Raji (cell line): ENCODE results near the gene COPB1.

Experiments used
- POLR2A ChIP-seq: IDR thresholded peaks from 2 replicates; pipeline ENCODE4 v1.6.1; 2011; ENCODE audit warnings: low read depth, low read length, control low read depth; ENCODE audit not compliant: insufficient read depth

COPB1 gene

GRCh38 chr11:14454861-14455632 lies 44.6 kb downstream of the COPB1 start:
- TF ChIP-seq POLR2A, result no peak

- TF ChIP-seq POLR2A, result no peak
These were observed 47.8 kb downstream of the COPB1 start for GRCh38 chr11:14451825-14452224.

GRCh38 chr11:14449302-14449714 lies 50.3 kb downstream of the COPB1 start:
- no peak for TF ChIP-seq POLR2A

GRCh38 chr11:14448240-14448639 lies 51.4 kb downstream of the COPB1 start:
- no peak for TF ChIP-seq POLR2A

- TF ChIP-seq POLR2A, result no peak
These were observed 52.9 kb downstream of the COPB1 start for GRCh38 chr11:14446701-14447169.

GRCh38 chr11:14445542-14446530 lies 53.8 kb downstream of the COPB1 start:
- no peak for TF ChIP-seq POLR2A

- TF ChIP-seq POLR2A, result no peak
These were observed 55.0 kb downstream of the COPB1 start for GRCh38 chr11:14444441-14445189.

- no peak for TF ChIP-seq POLR2A
These were observed 56.0 kb downstream of the COPB1 start for GRCh38 chr11:14443638-14444037.

- TF ChIP-seq POLR2A, result no peak
These were observed 63.7 kb downstream of the COPB1 start for GRCh38 chr11:14435717-14436512.

- TF ChIP-seq POLR2A, result no peak
These were observed 74.0 kb downstream of the COPB1 start for GRCh38 chr11:14425621-14426020.

GRCh38 chr11:14424096-14424495 lies 75.5 kb downstream of the COPB1 start:
- no peak for TF ChIP-seq POLR2A

GRCh38 chr11:14423633-14424032 lies 76.0 kb downstream of the COPB1 start:
- no peak for TF ChIP-seq POLR2A

- TF ChIP-seq POLR2A, result no peak
These were observed 76.8 kb downstream of the COPB1 start for GRCh38 chr11:14422814-14423182.
